Endothelial cell of umbilical vein (primary cell): ENCODE data around the gene SMARCAD1. TPM values are rescaled to one million over a fixed set of nuclear protein-coding genes. Genes with fewer than 3 reads are reported as not detected.

Experiments used
- BruUV-seq: library from RNA; stranded (reverse); fragments of 400-500 nt; replicated peaks from 2 replicates; lab custom pipeline; 2021; lab: Mats Ljungman, UMichigan
- CTCF ChIA-PET: fragments of 300-600, 350-600 bp; sonication (Branson Sonifier 250); formaldehyde crosslinking; loops from one replicate; lab custom pipeline; 2021; ENCODE audit warnings: antibody characterized with exemption, inconsistent platforms; lab: Charles Lee
- POLR2A ChIA-PET: fragments of 300-600, 350-600 bp; sonication (Branson Sonifier 250); formaldehyde crosslinking; loops from one replicate; lab custom pipeline; 2021; ENCODE audit warnings: antibody characterized with exemption, inconsistent platforms; lab: Charles Lee
- DNase-seq: peaks from one replicate; pipeline ENCODE4 v3.0.0-alpha.2; 2011; ENCODE audit warnings: low read depth, low spot score
- FAIRE-seq: peaks from 2 replicates; lab custom pipeline; 2011; peaks lifted over from hg19 to GRCh38; lab: Jason Lieb, UNC
- H2AFZ ChIP-seq: 2 replicates; pipeline ENCODE4 v1.6.0; 2012; ENCODE audit warnings: low read depth, low read length, control low read depth, inconsistent platforms
- H3K27ac ChIP-seq: 2 replicates; pipeline ENCODE4 v1.5.1; 2011; ENCODE audit warnings: low read depth, mild to moderate bottlenecking, control low read depth, low read length, moderate library complexity; ENCODE audit not compliant: insufficient read depth
- H3K27me3 ChIP-seq, 2 experiments: 2 replicates each; pipeline versions ENCODE4 v1.6.0 to v1.6.1; 2011; ENCODE audit warnings: low read length in 2 of 2, mixed read lengths in 1 of 2; ENCODE audit not compliant: control insufficient read depth in 2 of 2, insufficient read depth in 2 of 2
- H3K36me3 ChIP-seq, 2 experiments: 2 replicates in 1 of 2; 3 replicates in 1 of 2; pipeline ENCODE4 v1.5.1; 2011; ENCODE audit warnings: low read length in 2 of 2, mild to moderate bottlenecking in 1 of 2, moderate library complexity in 1 of 2; ENCODE audit not compliant: control insufficient read depth in 2 of 2, insufficient read depth in 2 of 2; ENCODE audit errors: extremely low read depth in 1 of 2
- H3K4me1 ChIP-seq: 3 replicates; pipeline ENCODE4 v1.5.1; 2011; ENCODE audit warnings: mild to moderate bottlenecking, low read length; ENCODE audit not compliant: control insufficient read depth, insufficient read depth; ENCODE audit errors: extremely low read depth
- H3K4me2 ChIP-seq: 2 replicates; pipeline ENCODE4 v1.6.1; 2011; ENCODE audit warnings: low read length, control low read depth, mixed read lengths; ENCODE audit not compliant: insufficient read depth
- H3K4me3 ChIP-seq, 3 experiments: fragments of 200-600 bp in 1 of 3; sonication (generic), shearing (Covaris generic) in 1 of 3; replicated peaks in 1 of 3; 2 replicates each; pipeline ENCODE4 v1.5.1; 2011 to 2016; ENCODE audit warnings: control low read depth in 3 of 3, low read length in 3 of 3, mild to moderate bottlenecking in 2 of 3, inconsistent platforms in 1 of 3, low read depth in 1 of 3, moderate library complexity in 1 of 3; ENCODE audit not compliant: insufficient read depth in 1 of 3
- H3K79me2 ChIP-seq: 2 replicates; pipeline ENCODE4 v1.6.0; 2012; ENCODE audit warnings: low read length, inconsistent platforms; ENCODE audit not compliant: control insufficient read depth, insufficient read depth
- H3K9ac ChIP-seq: replicated peaks from 2 replicates; pipeline ENCODE3; 2011; ENCODE audit warnings: low read length, control low read depth; ENCODE audit not compliant: insufficient read depth; ENCODE audit errors: extremely low read depth
- H3K9me1 ChIP-seq: replicated peaks from 3 replicates; pipeline ENCODE4 v1.6.0; 2011; ENCODE audit warnings: mild to moderate bottlenecking, low read length; ENCODE audit not compliant: control insufficient read depth, insufficient read depth; ENCODE audit errors: extremely low read depth
- H3K9me3 ChIP-seq: replicated peaks from 2 replicates; pipeline ENCODE4 v1.5.1; 2012; ENCODE audit warnings: low read length, inconsistent platforms; ENCODE audit not compliant: control insufficient read depth, insufficient read depth
- H4K20me1 ChIP-seq: replicated peaks from 2 replicates; pipeline ENCODE3; 2011; ENCODE audit warnings: mild to moderate bottlenecking, low read length; ENCODE audit not compliant: control insufficient read depth, insufficient read depth; ENCODE audit errors: extremely low read depth
- CTCF ChIP-seq, 2 donors: IDR thresholded peaks; 1 replicate in 1 of 2; 2 replicates in 1 of 2; pipeline ENCODE4 v1.5.1; 2011; ENCODE audit warnings: low read length in 2 of 2, mild to moderate bottlenecking in 2 of 2, moderate library complexity in 2 of 2, control low read depth in 1 of 2, inconsistent platforms in 1 of 2, low read depth in 1 of 2; ENCODE audit not compliant: insufficient read depth in 1 of 2; ENCODE audit errors: extremely low read depth in 1 of 2
- EZH2 ChIP-seq: IDR thresholded peaks from 2 replicates; pipeline ENCODE4 v1.6.1; 2012; ENCODE audit warnings: borderline replicate concordance, low read depth, mild to moderate bottlenecking, moderate library complexity, low read length, inconsistent platforms; ENCODE audit not compliant: severe bottlenecking
- FOS ChIP-seq: IDR thresholded peaks from 2 replicates; pipeline ENCODE4 v1.6.1; 2011; ENCODE audit warnings: mild to moderate bottlenecking, low read length, moderate library complexity, borderline replicate concordance; ENCODE audit not compliant: insufficient read depth
- GATA2 ChIP-seq: IDR thresholded peaks from 2 replicates; pipeline ENCODE4 v1.7.0; 2011; ENCODE audit warnings: low read depth, mild to moderate bottlenecking, moderate library complexity, mixed read lengths, low read length; ENCODE audit not compliant: insufficient read length, insufficient read depth
- JUN ChIP-seq: IDR thresholded peaks from 2 replicates; pipeline ENCODE4 v1.6.1; 2011; ENCODE audit warnings: borderline replicate concordance, low read depth; ENCODE audit not compliant: insufficient read length, insufficient read depth
- MAX ChIP-seq: IDR thresholded peaks from 2 replicates; pipeline ENCODE4 v1.6.1; 2011; ENCODE audit not compliant: insufficient read depth, insufficient read length
- MYC ChIP-seq: IDR thresholded peaks from one replicate; pipeline ENCODE4 v1.6.1; 2011; ENCODE audit warnings: mild to moderate bottlenecking, low read depth, low read length
- POLR2A ChIP-seq: IDR thresholded peaks from 2 replicates; pipeline ENCODE4 v1.6.1; 2012; ENCODE audit warnings: low read depth, mild to moderate bottlenecking, control low read depth, low read length
- POLR2AphosphoS5 ChIP-seq: IDR thresholded peaks from 2 replicates; pipeline ENCODE4 v1.6.1; 2012; ENCODE audit warnings: low read depth, mild to moderate bottlenecking, control low read depth, low read length, moderate library complexity; ENCODE audit not compliant: insufficient read depth
- dilution Hi-C: fragments of 300-500 bp; cut with MboI; formaldehyde crosslinking; loops from one replicate; pipeline ENCODE4 v1.15.0; 2019; ENCODE audit warnings: low sequenced_read_pairs; ENCODE audit not compliant: extremely low pct_ligation_motif_present
- intact Hi-C: fragments of 100-400 bp; cut with micrococcal nuclease; formaldehyde crosslinking; loops from one replicate; pipeline ENCODE4 v1.10.0; 2022
- polyA plus RNA-seq, 4 experiments: library from polyadenylated mRNA; depleted of rRNA in 3 of 4; stranded (reverse) in 3 of 4; unstranded in 1 of 4; fragments of >200 nt; gene quantifications; 2 replicates each; pipeline versions ENCODE4 v1.2.1 to v1.2.3, GENCODE V29; 2011 to 2012; ENCODE audit warnings: missing spikeins in 1 of 4
- total RNA-seq: library from RNA; stranded (reverse); gene quantifications from 2 replicates; pipeline ENCODE4 v1.2.3, GENCODE V29; 2021

SMARCAD1 gene
- total and polyA plus RNA-seq, 2 donors (not counting 3 experiments of a cell fraction or from before 2014, with no cell fraction given) = 15.5 to 34.8 TPM

GRCh38 chr4:94329933-94330332, 122.3 kb downstream of the SMARCAD1 start:
- BruUV-seq = no TSS peak
- Histone ChIP-seq H3K9me1 (no peaks in the 10 kb centered on the region), H3K36me3 (no peaks in the 10 kb centered on the region), H4K20me1 (no peaks in the 10 kb centered on the region), H2AFZ (no peak overlapping the region), H3K4me2 (no peak overlapping the region), H3K9ac (no peak overlapping the region), H3K79me2 (no peaks in the 10 kb centered on the region), H3K27me3 (no peaks in the 10 kb centered on the region), H3K4me1 (no peaks in the 10 kb centered on the region), H3K9me3 (no peaks in the 10 kb centered on the region), H3K4me3 (no peak overlapping the region), H3K27ac (no peak overlapping the region)
- POLR2A ChIA-PET = no interaction called here
- CTCF ChIA-PET = no interaction called here
- TF ChIP-seq POLR2AphosphoS5 (no peak), POLR2A (no peak), MYC (no peak), GATA2 (no peak), EZH2 (no peak), JUN (no peak), CTCF (IDR thresholded peaks at IDR 0.05; ENCODE audit: extremely low read depth in 1 of 2, insufficient read depth in 1 of 2, low read depth in 1 of 2, low read length in 2 of 2) (no peak), FOS (no peak), MAX (no peak)
- no peak for DNase-seq
- dilution Hi-C loops (no loop called here), intact Hi-C loops (no loop called here)
- FAIRE-seq = no peak
